A549 (cell line): ENCODE results near the gene FBXL13.
"Not testable (repeated sequence)": the region's sequence is repeated elsewhere in the genome, so short reads cannot be mapped to it uniquely, and the experiment has no call there.

Source experiments
- CHD2 ChIP-seq: fragments of 150-350 bp; IDR thresholded peaks from 2 replicates; pipeline ENCODE4 v1.6.1; 2014; ENCODE audit warnings: low read length; ENCODE audit not compliant: partially characterized antibody
- CTCF ChIP-seq: fragments of >200 bp; sonication (Bioruptor Twin); formaldehyde crosslinking; IDR thresholded peaks from 3 replicates; pipeline ENCODE4 v1.5.1; 2016
- JUNB ChIP-seq: fragments of >200 bp; sonication (Bioruptor Twin); formaldehyde crosslinking; IDR thresholded peaks from 2 replicates; pipeline ENCODE4 v1.6.1; 2016
- KDM1A ChIP-seq: fragments of 200-600 bp; sonication (generic); IDR thresholded peaks from 2 replicates; pipeline ENCODE4 v1.6.1; 2016; ENCODE audit warnings: low read depth, mild to moderate bottlenecking
- SREBF2 ChIP-seq: fragments of 450-650 bp; IDR thresholded peaks from 2 replicates; pipeline ENCODE4 v1.6.1; 2014; ENCODE audit warnings: mild to moderate bottlenecking, moderate library complexity

- TF ChIP-seq JUNB, KDM1A, CTCF, SREBF2, CHD2: not testable (repeated sequence)
Observed at GRCh38 chr7:103018295-103018694, 56.3 kb downstream of the FBXL13 start.
